HCT116 (cell line): ENCODE results near the gene CACNA1S. TPM values are rescaled to one million over a fixed set of nuclear protein-coding genes. Genes with fewer than 3 reads are reported as not detected.

ENCODE experiments used
- ATAC-seq: fragments of 200-7000 bp; cut with Tn5 transposase; 2 replicates; pipeline ENCODE4 v1.9.1; 2020; ENCODE audit warnings: mild to moderate bottlenecking, moderate library complexity
- BruUV-seq: library from RNA; stranded (reverse); fragments of 400-500 nt; replicated peaks from 2 replicates; lab custom pipeline; 2021; lab: Mats Ljungman, UMichigan
- CTCF ChIA-PET: fragments of 300-600 bp; sonication (Branson Sonifier 250); formaldehyde crosslinking; loops from one replicate; lab custom pipeline; 2021; ENCODE audit warnings: antibody characterized with exemption; lab: Charles Lee
- POLR2A ChIA-PET: fragments of 300-600, 350-600 bp; sonication (Branson Sonifier 250); formaldehyde crosslinking; loops from one replicate; lab custom pipeline; 2021; ENCODE audit warnings: antibody characterized with exemption; lab: Charles Lee
- RAD21 ChIA-PET, 2 experiments: fragments of 300-600 bp; sonication (Branson Sonifier 250); formaldehyde crosslinking; loops; one replicate each; lab custom pipeline; 2023; ENCODE audit warnings: low total read pairs in 2 of 2; ENCODE audit not compliant: uncharacterized antibody in 2 of 2, unreplicated experiment in 2 of 2, low non-redundant PET in 1 of 2; lab: Charles Lee
- DNase-seq: peaks from one replicate; pipeline ENCODE4 v3.0.0-alpha.2; 2010; ENCODE audit warnings: low read depth, low spot score
- H2AFZ ChIP-seq: fragments of 200-600 bp; shearing (Covaris generic), sonication (generic); 2 replicates; pipeline ENCODE4 v1.6.1; 2017; ENCODE audit warnings: low read depth, mixed run types, mixed read lengths, antibody characterized with exemption, low read length; ENCODE audit not compliant: poor library complexity, severe bottlenecking
- H3K27ac ChIP-seq: 2 replicates; pipeline ENCODE4 v1.5.1; 2012; ENCODE audit warnings: low read depth, low read length
- H3K27me3 ChIP-seq: fragments of 200-600 bp; sonication (generic); 2 replicates; pipeline ENCODE4 v1.6.1; 2016; ENCODE audit warnings: mixed run types, low read length, mixed read lengths; ENCODE audit not compliant: insufficient read depth
- H3K36me3 ChIP-seq, 2 experiments: fragments of 200-500 bp in 1 of 2; fragments of 200-600 bp in 1 of 2; sonication (Bioruptor generic) in 1 of 2; sonication (generic) in 1 of 2; 2 replicates each; pipeline versions ENCODE4 v1.5.1 to v1.6.1; 2014 to 2016; ENCODE audit warnings: low read length in 2 of 2, inconsistent platforms in 1 of 2, mixed read lengths in 1 of 2, mixed run types in 1 of 2; ENCODE audit not compliant: insufficient read depth in 2 of 2, control insufficient read depth in 1 of 2
- H3K4me1 ChIP-seq, 2 experiments: fragments of 200-600 bp in 1 of 2; sonication (generic) in 1 of 2; 2 replicates each; pipeline versions ENCODE4 v1.5.1 to v1.6.1; 2012 to 2017; ENCODE audit warnings: low read length in 2 of 2, inconsistent platforms in 1 of 2, mild to moderate bottlenecking in 1 of 2, mixed read lengths in 1 of 2, mixed run types in 1 of 2, moderate library complexity in 1 of 2; ENCODE audit not compliant: insufficient read depth in 2 of 2, control insufficient read depth in 1 of 2
- H3K4me2 ChIP-seq: fragments of 200-600 bp; sonication (generic); 2 replicates; pipeline ENCODE4 v1.6.1; 2017; ENCODE audit warnings: mixed run types, low read length, mixed read lengths
- H3K4me3 ChIP-seq, 2 experiments: fragments of 200-600 bp in 1 of 2; sonication (generic) in 1 of 2; replicated peaks in 1 of 2; 2 replicates each; pipeline ENCODE4 v1.5.1; 2011 to 2016; ENCODE audit warnings: low read length in 2 of 2, control low read depth in 1 of 2, low read depth in 1 of 2, mild to moderate bottlenecking in 1 of 2, mixed read lengths in 1 of 2, mixed run types in 1 of 2
- H3K79me2 ChIP-seq: fragments of 200-600 bp; sonication (generic); 2 replicates; pipeline ENCODE4 v1.6.1; 2017; ENCODE audit warnings: mild to moderate bottlenecking, mixed run types, low read length, moderate library complexity, mixed read lengths; ENCODE audit not compliant: insufficient read depth
- H3K9ac ChIP-seq: fragments of 200-600 bp; sonication (generic); 2 replicates; pipeline ENCODE4 v1.6.1; 2016; ENCODE audit warnings: low read length, mixed read lengths
- H3K9me2 ChIP-seq: fragments of 200-600 bp; sonication (generic), shearing (Covaris generic); 2 replicates; pipeline ENCODE4 v1.6.1; 2017; ENCODE audit warnings: mixed run types, mild to moderate bottlenecking, moderate library complexity; ENCODE audit not compliant: insufficient read depth
- H3K9me3 ChIP-seq, 2 experiments: fragments of 200-500 bp in 1 of 2; fragments of 200-600 bp in 1 of 2; sonication (Bioruptor generic) in 1 of 2; sonication (generic) in 1 of 2; 2 replicates each; pipeline ENCODE4 v1.6.1; 2014 to 2017; ENCODE audit warnings: low read length in 2 of 2, mixed read lengths in 2 of 2, inconsistent platforms in 1 of 2, low read depth in 1 of 2, mild to moderate bottlenecking in 1 of 2, mixed run types in 1 of 2, moderate library complexity in 1 of 2; ENCODE audit not compliant: control insufficient read depth in 1 of 2, insufficient read depth in 1 of 2
- H4K20me1 ChIP-seq: fragments of 200-600 bp; sonication (generic), shearing (Covaris generic); 2 replicates; pipeline ENCODE4 v1.6.1; 2017; ENCODE audit warnings: mixed run types, mild to moderate bottlenecking, moderate library complexity; ENCODE audit not compliant: insufficient read depth
- ATF3 ChIP-seq: IDR thresholded peaks from 2 replicates; pipeline ENCODE4 v1.6.1; 2012
- CEBPB ChIP-seq: IDR thresholded peaks from 2 replicates; pipeline ENCODE4 v1.6.1; 2012; ENCODE audit warnings: low read depth
- ELF1 ChIP-seq: IDR thresholded peaks from 2 replicates; pipeline ENCODE4 v1.6.1; 2012; ENCODE audit warnings: low read depth, borderline replicate concordance
- EZH2 ChIP-seq: fragments of 200-600 bp; sonication (generic); IDR thresholded peaks from 2 replicates; pipeline ENCODE4 v1.6.1; 2017; ENCODE audit warnings: antibody characterized with exemption, mixed run types
- FOSL1 ChIP-seq: IDR thresholded peaks from 2 replicates; pipeline ENCODE4 v1.6.1; 2012; ENCODE audit warnings: low read depth
- JUND ChIP-seq: IDR thresholded peaks from 2 replicates; pipeline ENCODE4 v1.6.1; 2012
- POLR2A ChIP-seq: IDR thresholded peaks from 2 replicates; pipeline ENCODE4 v1.7.0; 2011; ENCODE audit warnings: borderline replicate concordance; ENCODE audit not compliant: insufficient read depth, insufficient read length; ENCODE audit errors: extremely low read depth
- POLR2AphosphoS5 ChIP-seq: IDR thresholded peaks from 2 replicates; pipeline ENCODE4 v1.6.1; 2011; ENCODE audit warnings: mild to moderate bottlenecking, low read depth, low read length, moderate library complexity
- RAD21 ChIP-seq: IDR thresholded peaks from 2 replicates; pipeline ENCODE4 v1.6.1; 2012; ENCODE audit warnings: low read depth, mild to moderate bottlenecking
- REST ChIP-seq: IDR thresholded peaks from 2 replicates; pipeline ENCODE4 v1.6.1; 2012; ENCODE audit warnings: low read depth
- SIN3A ChIP-seq: IDR thresholded peaks from 2 replicates; pipeline ENCODE4 v1.6.1; 2012; ENCODE audit warnings: low read depth
- SP1 ChIP-seq: IDR thresholded peaks from 2 replicates; pipeline ENCODE4 v1.6.1; 2012; ENCODE audit warnings: low read depth
- TCF7L2 ChIP-seq: IDR thresholded peaks from 2 replicates; pipeline ENCODE4 v1.7.0; 2011; ENCODE audit warnings: borderline replicate concordance, inconsistent platforms; ENCODE audit not compliant: insufficient read depth, insufficient read length; ENCODE audit errors: extremely low read depth
- YY1 ChIP-seq: IDR thresholded peaks from 2 replicates; pipeline ENCODE4 v1.6.1; 2011; ENCODE audit warnings: low read length, low read depth, moderate library complexity, mild to moderate bottlenecking; ENCODE audit not compliant: insufficient replicate concordance; ENCODE audit errors: extremely low read depth
- ZBTB33 ChIP-seq: IDR thresholded peaks from 2 replicates; pipeline ENCODE4 v1.6.1; 2011; ENCODE audit warnings: mild to moderate bottlenecking, low read length, moderate library complexity; ENCODE audit not compliant: insufficient replicate concordance; ENCODE audit errors: extremely low read depth
- ZFX ChIP-seq: fragments of 450-650 bp; IDR thresholded peaks from 2 replicates; pipeline ENCODE4 v1.6.1; 2017
- ZNF274 ChIP-seq: fragments of 200-500 bp; sonication (Bioruptor generic); IDR thresholded peaks from 2 replicates; pipeline ENCODE4 v1.6.1; 2014; ENCODE audit warnings: mild to moderate bottlenecking, low read depth, low read length, inconsistent platforms
- intact Hi-C: fragments of 100-400 bp; cut with micrococcal nuclease; formaldehyde crosslinking; loops from 2 replicates; pipeline ENCODE4 v1.10.0; 2022
- total RNA-seq: library from RNA; stranded (reverse); gene quantifications from one replicate; pipeline ENCODE4 v1.2.1, GENCODE V29; 2021; ENCODE audit not compliant: unreplicated experiment

The CACNA1S gene
- total RNA-seq, 1 experiment from 2014 or later = not detected

- no peak overlapping the region for H3K9ac ChIP-seq
- H3K4me1 ChIP-seq = peaks cover 6 to 12% of the 10 kb centered on the region in 2 experiments; a peak in 3 of 4 replicates
- H2AFZ ChIP-seq = no peak overlapping the region
- ChIA-PET POLR2A (no interaction called here), CTCF (no interaction called here), RAD21 (no interaction called here)
- H3K4me2 ChIP-seq = no peak overlapping the region
- TF ChIP-seq FOSL1 = no peak
- TF ChIP-seq TCF7L2 = no peak
- no peak for TF ChIP-seq ELF1
- no peak for TF ChIP-seq ATF3
- TF ChIP-seq EZH2 = no peak
- TF ChIP-seq RAD21 = no peak
- TF ChIP-seq ZNF274 = no peak
- TF ChIP-seq ZBTB33 = no peak
- no peak for TF ChIP-seq JUND
- no peak for TF ChIP-seq POLR2AphosphoS5
- no peak for TF ChIP-seq SIN3A
- no peak for TF ChIP-seq SP1
- TF ChIP-seq ZFX = no peak
- TF ChIP-seq POLR2A = no peak
- TF ChIP-seq REST = no peak
- TF ChIP-seq CEBPB = no peak
- no peak for TF ChIP-seq YY1
- H3K27ac ChIP-seq = no peak overlapping the region
- H3K9me3 ChIP-seq = no peaks in the 10 kb centered on the region
- ATAC-seq (no peak), DNase-seq (no peak)
- BruUV-seq = no TSS peak
- no peaks in the 10 kb centered on the region for H3K27me3 ChIP-seq
- no peaks in the 10 kb centered on the region for H3K79me2 ChIP-seq
- no peaks in the 10 kb centered on the region for H3K9me2 ChIP-seq
- H3K4me3 ChIP-seq = no peak overlapping the region
- H4K20me1 ChIP-seq = no peaks in the 10 kb centered on the region
- H3K36me3 ChIP-seq = no peaks in the 10 kb centered on the region
- intact Hi-C loops = no loop called here
These were observed 2.1 kb downstream of the CACNA1S start for GRCh38 chr1:201110138-201110537.
